HG02970 (cell line): Measurements from ENCODE around the gene PRDX5.

Source experiments
- ATAC-seq: cut with Tn5 transposase; IDR thresholded peaks from one replicate; pipeline ENCODE4 v1.9.1; 2021; ENCODE audit warnings: mild to moderate bottlenecking, moderate library complexity, moderate number of reproducible peaks; ENCODE audit not compliant: unreplicated experiment, low FRiP score

PRDX5 gene

DNA sequence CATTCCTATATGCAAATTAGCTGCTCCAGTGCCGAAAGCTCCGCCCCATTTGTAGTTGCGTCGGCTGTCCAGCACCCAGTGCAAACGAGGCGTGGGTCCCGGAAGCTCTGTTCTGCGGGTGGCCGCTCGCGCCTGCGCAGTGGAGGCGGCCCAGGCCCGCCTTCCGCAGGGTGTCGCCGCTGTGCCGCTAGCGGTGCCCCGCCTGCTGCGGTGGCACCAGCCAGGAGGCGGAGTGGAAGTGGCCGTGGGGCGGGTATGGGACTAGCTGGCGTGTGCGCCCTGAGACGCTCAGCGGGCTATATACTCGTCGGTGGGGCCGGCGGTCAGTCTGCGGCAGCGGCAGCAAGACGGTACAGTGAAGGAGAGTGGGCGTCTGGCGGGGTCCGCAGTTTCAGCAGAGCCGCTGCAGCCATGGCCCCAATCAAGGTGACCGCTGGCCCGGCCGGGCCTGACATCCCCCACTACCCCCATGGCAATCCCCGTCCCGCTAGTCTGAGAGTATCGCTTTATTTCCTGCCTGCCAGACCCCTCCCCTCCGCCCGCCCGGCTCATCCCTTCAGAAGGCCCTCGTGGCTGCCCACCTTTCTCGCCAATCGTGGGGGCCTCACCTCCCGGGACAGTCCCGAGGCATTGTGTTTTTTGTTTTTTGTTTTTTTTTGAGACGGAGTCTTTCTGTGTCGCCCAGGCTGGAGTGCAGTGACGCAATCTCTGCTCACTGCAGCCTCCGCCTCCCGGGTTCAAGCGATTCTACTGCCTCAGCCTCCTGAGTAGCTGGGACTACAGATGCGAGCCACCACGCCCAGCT is at the start of gene PRDX5:
PRDX5 (plus strand) TSS at position 161 of the 805 bp plus-strand sequence; CDS start at position 256, 95 bp downstream.
- ATAC-seq, result peak; percentile 69

DNA sequence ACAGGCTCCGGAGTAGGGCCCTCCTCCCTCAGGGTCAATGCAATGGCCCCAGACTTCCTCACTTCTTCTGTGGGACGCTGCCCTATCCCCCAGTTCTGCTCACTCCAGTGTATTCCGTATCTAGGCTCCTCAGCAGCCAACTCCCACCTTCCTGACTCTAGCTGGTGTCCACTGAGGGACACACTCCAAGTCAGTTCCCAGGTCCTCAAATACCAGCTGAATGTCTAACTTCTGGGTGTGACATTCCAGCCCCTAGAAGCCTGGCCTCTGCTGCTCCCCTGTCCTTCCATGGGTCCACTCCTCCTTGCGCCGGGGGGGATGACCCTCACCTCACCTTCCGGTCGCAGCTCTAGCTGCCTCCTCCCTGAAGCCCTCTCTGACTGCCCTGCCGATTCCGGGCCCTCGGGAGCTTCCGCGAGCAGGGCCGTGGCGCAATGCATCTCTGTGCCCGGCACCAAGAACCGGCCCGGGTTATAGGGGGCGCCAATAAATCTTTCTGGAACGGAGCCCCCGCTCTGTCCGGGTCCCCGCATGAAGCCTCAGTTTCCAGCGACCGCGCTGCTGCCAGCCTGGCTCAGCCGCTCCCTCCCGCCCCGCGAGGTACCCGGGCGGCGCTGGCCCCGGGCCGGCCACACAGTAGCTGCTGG is 48.9 kb upstream of the PRDX5 start:
- ATAC-seq, result no peak

DNA sequence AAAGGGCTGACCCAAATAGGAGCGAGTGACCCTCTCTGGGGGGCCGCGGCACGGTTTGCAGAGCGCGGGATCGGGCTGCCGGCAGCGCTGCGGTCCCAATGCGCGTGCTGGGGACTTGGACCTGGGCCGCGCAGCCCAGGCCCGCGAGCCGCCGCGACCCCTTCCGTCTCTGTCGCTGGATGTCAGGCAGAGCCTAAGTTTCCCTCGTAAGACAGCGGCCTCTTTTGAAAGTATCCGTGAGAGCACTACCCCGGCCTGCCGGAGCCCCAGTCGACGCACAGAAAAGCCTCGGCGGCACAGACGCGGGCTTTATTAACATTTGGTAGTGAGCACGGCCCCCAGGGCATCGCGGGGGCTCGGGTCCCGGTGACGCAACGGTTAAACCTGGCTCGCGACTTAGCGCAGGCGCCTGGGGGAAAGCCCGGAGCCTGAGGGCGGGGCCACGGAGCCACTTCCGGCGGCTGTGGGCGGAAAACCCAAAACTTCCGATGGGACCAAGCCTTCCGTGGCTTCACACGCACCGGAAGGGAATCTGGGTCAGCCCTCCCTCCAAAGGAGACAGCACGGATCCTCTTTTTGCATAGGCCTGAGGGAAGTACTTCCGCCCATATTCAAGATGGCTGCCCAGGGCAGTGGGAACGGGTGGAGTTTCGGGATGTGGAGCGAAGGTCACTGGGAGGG is 48.2 kb upstream of the PRDX5 start:
- ATAC-seq, result peak; percentile 68

DNA sequence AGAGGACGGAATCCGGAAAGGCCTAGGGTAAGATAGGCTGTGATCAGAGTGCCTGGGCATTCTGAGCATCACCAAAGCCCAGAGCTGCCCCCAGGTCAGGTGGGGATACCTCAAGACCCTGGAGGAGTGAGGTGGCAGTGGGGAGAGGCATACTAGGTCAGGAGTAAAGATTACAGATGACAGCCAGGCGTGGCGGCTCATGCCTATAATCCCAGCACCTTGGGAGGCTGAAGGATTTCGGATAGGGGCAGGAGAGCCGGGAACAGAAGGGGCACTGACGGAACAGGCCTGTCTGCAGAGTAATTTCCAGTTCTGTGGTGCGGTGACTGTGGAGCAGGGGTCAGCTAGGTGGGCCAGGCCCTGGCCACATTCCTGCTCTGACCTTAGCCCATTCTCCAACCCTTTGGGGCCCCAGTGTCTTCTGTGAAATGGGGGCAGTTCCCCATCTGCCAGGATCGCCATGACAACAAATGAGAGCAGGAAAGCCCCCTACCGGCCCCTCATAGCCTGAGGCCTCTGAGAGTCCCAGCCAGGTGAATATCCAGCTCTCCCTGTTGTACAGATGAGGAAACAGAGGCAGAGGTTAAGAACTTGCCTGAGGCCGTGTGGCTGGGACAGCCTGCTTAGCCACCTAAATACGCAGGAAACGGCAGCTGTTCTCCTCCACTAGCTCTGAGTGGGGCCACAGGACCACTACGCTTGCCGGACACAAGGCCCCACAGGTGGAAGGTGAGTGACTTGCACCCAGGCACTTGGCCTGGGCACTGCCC is 42.7 kb upstream of the PRDX5 start:
- no peak for ATAC-seq

DNA sequence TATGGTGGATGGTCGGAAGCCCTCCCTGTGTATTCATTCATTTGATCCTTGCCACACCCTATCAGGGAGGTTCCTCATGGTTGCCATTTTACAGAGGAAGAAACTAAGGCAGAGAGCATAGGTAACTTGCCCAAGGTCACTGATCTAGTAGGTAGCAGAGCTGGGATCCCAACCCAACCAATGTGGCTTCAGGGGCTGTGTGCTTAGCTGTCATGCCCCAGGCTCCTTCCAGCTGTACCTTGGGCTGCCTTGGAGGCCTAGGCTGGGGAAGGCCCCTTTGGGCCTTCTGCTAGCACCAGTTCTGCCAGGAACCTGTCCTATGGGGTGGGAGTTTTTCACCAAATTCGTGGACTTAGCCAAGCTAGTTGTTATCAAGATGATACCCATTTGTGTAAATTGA is 42.1 kb upstream of the PRDX5 start:
- ATAC-seq, result no peak

DNA sequence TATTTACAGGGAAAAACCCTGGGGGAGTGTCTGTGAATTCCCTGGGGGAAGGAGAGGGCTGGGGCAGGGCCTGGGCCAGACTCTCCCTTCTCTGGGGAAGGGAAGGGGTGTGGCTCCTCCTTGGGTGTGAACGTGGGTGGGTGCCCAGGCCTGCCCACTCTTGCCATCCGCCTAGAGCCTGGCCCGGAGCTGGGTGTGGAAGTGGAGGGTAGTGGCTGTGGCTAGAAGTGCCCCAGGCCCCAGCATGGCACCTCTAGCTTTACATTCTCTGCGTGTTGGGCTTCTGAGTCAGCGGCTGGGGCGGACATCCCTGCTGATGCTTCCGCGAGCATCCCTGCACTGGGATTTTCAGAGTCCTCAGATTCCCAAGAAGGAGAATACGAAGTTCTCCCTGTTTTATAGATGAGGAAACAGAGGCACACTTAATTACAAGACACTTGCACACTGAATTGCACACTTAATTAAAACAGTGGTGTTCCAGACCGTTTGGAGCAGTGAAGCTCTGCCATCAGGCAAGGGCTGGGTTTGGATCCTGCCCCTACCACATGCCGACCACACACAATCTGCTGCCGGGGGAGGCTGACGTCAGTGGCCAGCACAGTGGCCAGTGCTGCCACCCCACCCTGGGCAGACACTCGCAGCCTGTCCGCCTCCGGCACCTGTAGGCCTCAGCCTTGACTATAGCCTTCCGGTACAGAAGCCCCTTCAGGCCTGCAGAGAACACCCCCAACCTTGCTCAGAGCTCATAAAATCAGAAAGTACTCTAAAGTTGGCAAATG is 41.1 kb upstream of the PRDX5 start:
- ATAC-seq, result no peak

DNA sequence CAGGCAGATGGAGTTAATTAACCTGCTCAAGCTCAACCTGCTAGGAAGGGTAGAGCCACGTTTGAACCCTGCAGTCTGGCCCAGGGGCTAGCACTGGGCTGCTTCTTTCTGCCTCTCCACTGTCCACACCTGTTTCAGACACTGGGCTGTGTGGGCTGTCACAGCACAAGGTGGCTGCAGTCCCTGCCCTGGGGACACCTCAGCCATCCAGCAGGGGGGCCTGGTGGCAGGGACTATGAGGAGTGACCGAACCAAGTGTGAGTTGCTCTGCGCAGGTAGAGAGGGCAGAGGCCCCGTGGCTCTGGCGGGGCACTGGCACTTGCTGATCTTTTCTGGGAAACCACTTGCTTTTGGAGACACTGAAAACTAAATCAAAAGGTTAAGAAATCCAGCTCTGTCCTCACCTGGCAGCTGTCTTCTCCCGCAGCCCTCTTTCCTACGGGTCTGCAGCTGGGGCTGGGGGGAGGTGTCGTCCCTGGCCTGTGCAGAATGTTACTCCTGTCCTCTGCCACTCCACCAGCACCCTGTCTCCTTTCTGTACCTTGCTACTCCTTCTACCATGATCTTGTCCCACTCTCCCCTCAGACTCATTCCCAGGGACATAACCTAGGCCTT is 39.2 kb upstream of the PRDX5 start:
- no peak for ATAC-seq

DNA sequence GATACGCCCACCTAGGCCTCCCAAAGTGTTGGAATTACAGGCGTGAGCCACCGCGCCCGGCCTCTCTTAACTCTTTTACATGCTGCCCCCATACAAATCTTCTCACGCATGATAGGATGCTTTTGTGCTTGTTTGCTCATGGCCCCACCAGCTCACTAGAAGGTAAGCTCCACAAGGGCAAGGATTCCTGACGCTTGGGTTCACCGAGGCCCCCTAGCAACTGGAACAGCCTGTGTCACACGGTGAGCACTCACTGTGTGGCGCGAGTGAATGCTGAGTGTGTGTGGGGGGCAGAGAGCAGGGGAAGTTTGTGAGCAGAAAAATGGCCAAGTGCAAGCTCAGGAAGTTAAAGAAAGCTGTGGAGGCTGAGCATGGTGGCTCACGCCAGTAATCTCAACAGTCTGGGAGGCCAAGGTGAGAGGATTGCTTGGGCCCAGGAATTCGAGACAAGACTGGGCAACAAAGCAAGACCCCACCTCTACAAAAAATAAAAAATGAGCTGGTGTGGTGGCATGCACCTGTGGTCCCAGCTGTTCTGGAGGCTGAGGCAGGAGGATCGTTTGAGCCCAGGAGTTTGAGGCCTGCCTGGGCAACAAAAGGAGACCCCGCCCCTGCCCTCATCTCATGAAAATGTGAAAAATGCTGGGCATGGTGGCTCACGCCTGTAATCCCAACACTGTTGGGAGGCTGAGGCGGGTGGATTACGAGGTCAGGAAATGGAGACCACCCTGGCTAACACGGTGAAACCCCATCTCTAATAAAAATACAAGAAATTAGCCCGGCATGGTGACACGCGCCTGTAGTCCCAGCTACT is 35.8 kb upstream of the PRDX5 start:
- ATAC-seq, result no peak

DNA sequence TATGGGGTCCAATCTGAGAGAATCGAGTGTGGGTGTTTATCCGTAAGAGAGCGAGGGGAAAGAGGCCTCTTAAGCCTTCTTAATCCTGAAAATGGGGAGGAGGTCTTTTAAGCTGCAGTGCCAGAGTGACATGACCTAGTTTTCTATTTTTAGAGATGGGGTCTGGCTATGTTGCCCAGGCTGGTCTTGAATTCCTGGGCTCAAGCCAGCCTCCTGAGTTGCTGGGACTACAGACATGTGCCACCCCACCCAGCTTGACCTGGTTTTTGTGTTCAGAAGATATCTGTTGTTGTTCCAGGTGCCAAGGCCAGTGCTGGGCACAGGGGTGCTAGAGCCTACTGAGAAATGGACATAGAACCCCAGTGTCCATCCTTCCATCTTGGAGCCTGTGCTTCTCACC is 34.8 kb upstream of the PRDX5 start:
- no peak for ATAC-seq

DNA sequence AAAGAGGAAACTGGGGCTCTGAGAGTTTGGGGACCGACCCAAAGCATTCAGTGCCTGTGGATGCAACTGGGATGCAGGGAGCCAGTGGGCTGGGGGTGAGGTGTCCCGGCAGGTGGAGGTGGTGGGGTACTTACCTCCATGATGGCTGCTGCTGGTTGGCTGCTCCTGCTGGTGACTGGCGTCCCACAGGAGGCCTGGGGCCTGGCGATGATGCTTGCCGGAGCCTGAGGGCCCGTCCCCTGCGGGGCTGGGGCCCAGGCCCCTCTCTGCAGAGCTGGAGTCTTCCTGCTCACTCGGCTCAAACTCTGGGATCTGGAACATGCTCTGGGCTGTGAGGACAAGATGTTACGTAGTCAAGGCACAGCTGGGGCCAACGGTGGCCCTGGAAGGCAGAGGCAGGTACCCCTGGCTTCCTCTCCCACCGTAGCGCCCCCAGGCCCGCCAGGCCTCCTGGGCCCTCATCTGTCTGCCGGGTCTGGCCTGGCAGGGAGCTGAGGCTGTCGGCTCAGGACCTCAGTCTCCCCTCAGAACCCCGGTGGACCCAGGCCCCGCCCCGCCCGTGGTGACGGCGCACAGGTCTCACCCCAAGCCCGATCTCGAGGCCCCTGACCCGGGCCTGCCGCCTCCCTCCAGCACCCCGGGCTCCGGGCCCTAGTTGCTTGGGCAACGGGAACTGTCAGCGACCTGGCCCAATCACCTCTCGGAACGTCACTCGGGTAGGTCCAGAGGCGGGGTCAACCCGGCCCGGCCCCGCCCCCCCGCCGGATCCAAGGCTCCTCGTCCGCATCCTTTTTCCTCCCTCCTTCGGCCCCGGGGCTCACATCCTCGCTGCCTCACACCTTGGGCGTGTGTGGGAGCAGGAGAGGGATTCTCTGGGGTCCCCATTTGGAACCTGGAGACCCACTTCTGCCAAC is 33.6 kb upstream of the PRDX5 start, which contains the start of gene BAD:
BAD (minus strand) TSS at position 618 of the 914 bp plus-strand sequence; CDS start at position 321, 297 bp downstream.
- ATAC-seq, result peak; percentile 39

DNA sequence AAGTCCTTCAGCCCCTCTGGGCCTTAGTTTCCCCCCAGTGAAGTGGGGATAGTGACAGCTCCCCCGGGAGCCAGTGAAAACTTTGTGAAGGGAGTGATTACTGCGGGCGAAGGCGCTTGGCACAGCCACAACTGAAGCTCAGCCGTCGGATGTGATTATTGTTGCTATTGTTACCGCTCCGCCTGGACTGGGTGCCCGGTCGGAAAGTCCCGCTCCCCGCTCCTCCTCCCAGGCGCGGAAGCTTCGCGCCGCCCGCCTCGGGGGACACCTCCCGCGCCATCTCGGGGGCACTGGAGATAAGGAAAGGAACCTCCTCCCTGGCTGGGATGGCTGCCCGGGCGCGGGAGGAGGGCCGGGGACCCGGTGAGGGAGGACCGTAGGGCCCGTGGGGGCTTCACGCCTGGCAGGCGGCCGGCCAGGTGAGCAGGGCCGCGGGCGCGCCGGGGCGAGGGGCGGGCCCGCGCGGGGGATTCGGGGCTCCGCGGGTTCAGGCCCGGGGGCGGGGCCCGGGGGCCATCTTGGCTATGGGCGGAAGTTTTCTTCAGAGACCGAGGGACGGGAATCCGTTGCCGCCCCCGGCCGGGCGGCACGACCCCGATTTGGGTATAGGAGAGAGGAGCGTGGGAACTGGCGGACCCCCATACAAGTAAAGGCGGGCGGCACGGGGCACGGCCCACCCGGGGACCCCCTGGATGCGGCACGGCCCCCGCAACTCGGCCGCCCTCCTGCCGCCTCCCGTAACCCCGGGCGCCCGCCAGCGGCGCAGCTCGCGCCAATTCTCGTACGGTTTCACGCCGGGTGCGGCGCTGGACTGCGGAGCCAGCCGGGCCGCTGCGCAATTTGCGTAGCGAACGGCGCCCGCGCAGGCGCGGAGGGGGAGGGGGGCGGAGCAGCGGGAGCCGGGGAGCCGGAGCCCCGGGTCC is 32.7 kb upstream of the PRDX5 start, which contains the start of gene GPR137:
GPR137 (plus strand) TSS at position 887 of the 923 bp plus-strand sequence. CDS start 677 bp downstream, outside the sequence.
- ATAC-seq, result peak; percentile 70

DNA sequence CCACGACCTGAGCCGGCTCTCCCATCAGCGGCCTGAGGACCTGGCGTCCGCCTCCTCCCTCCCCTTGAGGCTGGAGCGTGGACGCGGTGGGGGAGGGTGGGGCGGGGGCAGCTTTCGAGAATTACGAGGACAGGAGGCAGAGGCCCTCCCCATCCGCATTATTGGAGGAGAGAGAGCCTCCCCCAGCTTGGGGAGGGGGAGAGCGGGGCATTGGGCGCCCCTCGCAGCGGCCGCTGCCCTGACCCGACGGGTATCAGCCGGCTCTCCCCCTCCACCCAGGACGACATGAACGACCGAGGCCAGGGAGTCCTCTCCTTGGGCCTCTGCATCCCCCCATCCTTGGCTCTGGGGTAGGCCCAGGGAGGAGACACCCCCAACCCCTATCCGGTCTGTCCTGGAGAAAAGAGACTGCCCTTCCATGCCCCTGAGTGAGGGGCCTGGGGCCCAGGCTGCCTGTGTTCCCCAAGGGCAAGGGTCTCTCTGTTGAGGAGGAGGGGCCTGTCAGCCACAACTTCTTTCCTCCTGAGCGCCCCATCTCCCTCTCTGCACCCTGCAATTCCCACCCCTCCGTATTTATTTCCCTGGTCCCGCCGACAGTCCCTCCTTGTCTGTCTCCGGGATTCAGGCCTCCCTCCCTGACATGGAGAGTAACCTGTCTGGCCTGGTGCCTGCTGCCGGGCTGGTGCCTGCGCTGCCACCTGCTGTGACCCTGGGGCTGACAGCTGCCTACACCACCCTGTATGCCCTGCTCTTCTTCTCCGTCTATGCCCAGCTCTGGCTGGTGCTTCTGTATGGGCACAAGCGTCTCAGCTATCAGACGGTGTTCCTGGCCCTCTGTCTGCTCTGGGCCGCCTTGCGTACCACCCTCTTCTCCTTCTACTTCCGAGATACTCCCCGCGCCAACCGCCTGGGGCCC is 31.8 kb upstream of the PRDX5 start:
- ATAC-seq, result no peak

DNA sequence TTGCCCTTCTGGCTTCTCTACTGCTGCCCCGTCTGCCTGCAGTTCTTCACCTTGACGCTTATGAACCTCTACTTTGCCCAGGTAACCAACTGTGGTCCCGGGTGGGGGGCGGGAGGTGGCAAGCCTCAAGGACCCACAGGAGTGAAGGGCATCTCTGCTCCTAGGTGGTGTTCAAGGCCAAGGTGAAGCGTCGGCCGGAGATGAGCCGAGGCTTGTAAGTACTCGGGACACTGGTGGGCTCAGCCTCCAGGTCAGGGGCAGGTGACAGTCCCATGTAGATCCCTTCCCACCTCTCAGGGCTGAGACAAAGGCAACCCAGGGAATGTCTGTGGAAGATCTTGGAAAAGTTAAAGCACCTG is 31.1 kb upstream of the PRDX5 start:
- ATAC-seq, result no peak

DNA sequence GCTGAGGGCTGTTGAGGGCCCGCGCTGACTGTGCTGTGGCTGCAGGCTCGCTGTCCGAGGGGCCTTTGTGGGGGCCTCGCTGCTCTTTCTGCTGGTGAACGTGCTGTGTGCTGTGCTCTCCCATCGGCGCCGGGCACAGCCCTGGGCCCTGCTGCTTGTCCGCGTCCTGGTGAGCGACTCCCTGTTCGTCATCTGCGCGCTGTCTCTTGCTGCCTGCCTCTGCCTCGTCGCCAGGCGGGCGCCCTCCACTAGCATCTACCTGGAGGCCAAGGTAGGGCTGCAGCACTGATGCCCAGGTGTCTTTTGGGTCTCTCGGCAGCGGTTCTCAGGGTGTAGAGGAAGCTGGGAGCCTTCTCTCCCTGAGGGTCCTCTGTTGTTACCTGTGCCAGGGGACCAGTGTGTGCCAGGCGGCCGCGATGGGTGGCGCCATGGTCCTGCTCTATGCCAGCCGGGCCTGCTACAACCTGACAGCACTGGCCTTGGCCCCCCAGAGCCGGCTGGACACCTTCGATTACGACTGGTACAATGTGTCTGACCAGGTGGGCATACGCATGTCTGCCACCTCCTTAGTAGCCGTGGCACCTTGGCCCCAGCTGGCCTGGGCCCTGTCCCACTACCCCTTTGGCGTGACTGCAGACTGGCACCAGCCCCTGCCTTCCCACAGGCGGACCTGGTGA is 30.1 kb upstream of the PRDX5 start:
- no peak for ATAC-seq

DNA sequence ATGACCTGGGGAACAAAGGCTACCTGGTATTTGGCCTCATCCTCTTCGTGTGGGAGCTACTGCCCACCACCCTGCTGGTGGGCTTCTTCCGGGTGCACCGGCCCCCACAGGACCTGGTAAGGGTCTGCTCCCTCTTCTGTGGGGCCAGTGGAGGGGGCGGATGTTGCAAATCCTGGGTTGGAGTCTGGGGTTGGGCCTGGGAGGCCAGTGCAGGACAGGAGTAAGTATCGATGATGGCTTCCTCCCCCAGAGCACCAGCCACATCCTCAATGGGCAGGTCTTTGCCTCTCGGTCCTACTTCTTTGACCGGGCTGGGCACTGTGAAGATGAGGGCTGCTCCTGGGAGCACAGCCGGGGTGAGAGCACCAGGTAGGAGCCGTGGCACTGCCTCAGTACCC is 29.6 kb upstream of the PRDX5 start:
- no peak for ATAC-seq
